ENCODE results near the gene NPRL2. TPM values are rescaled to one million over a fixed set of nuclear protein-coding genes. Genes with fewer than 3 reads are reported as not detected.

Gene NPRL2
- total RNA-seq, 3 donors from 2014 or later (not counting 1 experiment from before 2014, with no cell fraction given) = 78.9 to 87.6 (median 80.9) TPM

DNA sequence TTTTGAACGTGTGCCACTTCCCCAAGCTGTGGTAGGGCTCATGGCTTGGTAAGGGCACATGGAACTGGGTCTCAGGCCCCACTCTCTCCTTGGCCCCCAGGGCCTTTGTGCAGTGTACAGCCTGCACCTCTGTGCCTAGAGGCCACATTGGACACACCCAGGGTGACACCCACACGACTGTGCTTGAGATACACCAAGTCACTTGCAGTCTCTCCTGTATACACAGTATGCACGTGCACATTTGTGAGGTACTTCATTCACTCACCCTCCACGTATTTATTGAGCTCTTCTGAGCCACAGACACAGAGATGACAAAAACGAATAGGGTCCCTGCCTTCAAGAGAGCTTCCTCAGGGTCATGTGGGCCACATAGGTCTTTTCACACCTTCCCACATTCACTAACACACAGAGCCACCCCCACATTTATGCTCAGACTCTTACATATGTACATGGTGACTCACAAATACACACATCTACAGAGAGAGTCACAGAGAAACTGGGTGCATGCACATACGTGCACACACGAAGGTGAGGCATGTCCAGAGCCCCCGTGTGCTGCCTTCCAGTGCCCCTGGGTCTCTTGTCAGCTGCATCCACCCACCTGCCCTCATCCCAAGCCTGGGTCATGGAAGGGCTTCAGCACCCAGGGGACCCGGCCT, 18.6 kb upstream of the NPRL2 start:
- intact Hi-C loops (cut with micrococcal nuclease) = no loop called here
- no peaks in the 10 kb centered on the region for H3K27me3 ChIP-seq (ENCODE audit: control insufficient read depth, insufficient read depth, low read length)
- DNase-seq = no peak
- peaks cover 6 to 32% of the 10 kb centered on the region in 2 donors for H3K4me1 Mint-ChIP-seq
- no peaks in the 10 kb centered on the region for H3K36me3 ChIP-seq (ENCODE audit: control insufficient read depth, insufficient read depth, low read length)
- no peaks in the 10 kb centered on the region for H3K9me3 Mint-ChIP-seq
- peak overlapping the region in 1 of 2 donors; percentile 46 for H3K27ac Mint-ChIP-seq
- no peak overlapping the region for H3K4me3 ChIP-seq (ENCODE audit: low read length)
- no peaks in the 10 kb centered on the region for H3K27me3 Mint-ChIP-seq (ENCODE audit: low read depth in 2 of 2)
- H3K9me3 ChIP-seq (ENCODE audit: control insufficient read depth, insufficient read depth, low read length) = no peaks in the 10 kb centered on the region
- ATAC-seq = no peak
- no peaks in the 10 kb centered on the region for H3K36me3 Mint-ChIP-seq
- 81% methylated on average over 9 of the region's 9 CpGs for WGBS (ENCODE audit: insufficient coverage)
- H3K4me3 Mint-ChIP-seq = no peak overlapping the region
- TF ChIP-seq, protein P1, sequence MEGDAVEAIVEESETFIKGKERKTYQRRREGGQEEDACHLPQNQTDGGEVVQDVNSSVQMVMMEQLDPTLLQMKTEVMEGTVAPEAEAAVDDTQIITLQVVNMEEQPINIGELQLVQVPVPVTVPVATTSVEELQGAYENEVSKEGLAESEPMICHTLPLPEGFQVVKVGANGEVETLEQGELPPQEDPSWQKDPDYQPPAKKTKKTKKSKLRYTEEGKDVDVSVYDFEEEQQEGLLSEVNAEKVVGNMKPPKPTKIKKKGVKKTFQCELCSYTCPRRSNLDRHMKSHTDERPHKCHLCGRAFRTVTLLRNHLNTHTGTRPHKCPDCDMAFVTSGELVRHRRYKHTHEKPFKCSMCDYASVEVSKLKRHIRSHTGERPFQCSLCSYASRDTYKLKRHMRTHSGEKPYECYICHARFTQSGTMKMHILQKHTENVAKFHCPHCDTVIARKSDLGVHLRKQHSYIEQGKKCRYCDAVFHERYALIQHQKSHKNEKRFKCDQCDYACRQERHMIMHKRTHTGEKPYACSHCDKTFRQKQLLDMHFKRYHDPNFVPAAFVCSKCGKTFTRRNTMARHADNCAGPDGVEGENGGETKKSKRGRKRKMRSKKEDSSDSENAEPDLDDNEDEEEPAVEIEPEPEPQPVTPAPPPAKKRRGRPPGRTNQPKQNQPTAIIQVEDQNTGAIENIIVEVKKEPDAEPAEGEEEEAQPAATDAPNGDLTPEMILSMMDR (IDR thresholded peaks at IDR 0.05) = no peak
- H3K4me1 ChIP-seq (ENCODE audit: control insufficient read depth, insufficient read depth, low read length) = peaks cover 24% of the 10 kb centered on the region
- no peak overlapping the region for H3K27ac ChIP-seq (ENCODE audit: low read length)

GRCh38 chr3:50365842-50366220, 15.3 kb upstream of the NPRL2 start:
- H3K36me3 ChIP-seq (ENCODE audit: control insufficient read depth, insufficient read depth, low read length) = no peaks in the 10 kb centered on the region
- Mint-ChIP-seq H3K27me3 (ENCODE audit: low read depth in 2 of 2) (no peaks in the 10 kb centered on the region), H3K27ac (peak overlapping the region; percentile 67 to 85), H3K4me3 (peak overlapping the region; percentile 88), H3K4me1 (peaks cover 6 to 20% of the 10 kb centered on the region in 2 donors), H3K9me3 (no peaks in the 10 kb centered on the region), H3K36me3 (no peaks in the 10 kb centered on the region)
- ATAC-seq = no peak
- H3K9me3 ChIP-seq (ENCODE audit: control insufficient read depth, insufficient read depth, low read length) = no peaks in the 10 kb centered on the region
- peaks cover 27% of the 10 kb centered on the region for H3K4me1 ChIP-seq (ENCODE audit: control insufficient read depth, insufficient read depth, low read length)
- no peaks in the 10 kb centered on the region for H3K27me3 ChIP-seq (ENCODE audit: control insufficient read depth, insufficient read depth, low read length)
- DNase-seq = no peak
- H3K27ac ChIP-seq (ENCODE audit: low read length) = peak overlapping the region; percentile 82
- TF ChIP-seq, protein P1 (IDR thresholded peaks at IDR 0.05) = no peak
- peak overlapping the region; percentile 62 for H3K4me3 ChIP-seq (ENCODE audit: low read length)
- 83% methylated on average over 5 of the region's 5 CpGs for WGBS (ENCODE audit: insufficient coverage)
- intact Hi-C loops (cut with micrococcal nuclease) = no loop called here

DNA sequence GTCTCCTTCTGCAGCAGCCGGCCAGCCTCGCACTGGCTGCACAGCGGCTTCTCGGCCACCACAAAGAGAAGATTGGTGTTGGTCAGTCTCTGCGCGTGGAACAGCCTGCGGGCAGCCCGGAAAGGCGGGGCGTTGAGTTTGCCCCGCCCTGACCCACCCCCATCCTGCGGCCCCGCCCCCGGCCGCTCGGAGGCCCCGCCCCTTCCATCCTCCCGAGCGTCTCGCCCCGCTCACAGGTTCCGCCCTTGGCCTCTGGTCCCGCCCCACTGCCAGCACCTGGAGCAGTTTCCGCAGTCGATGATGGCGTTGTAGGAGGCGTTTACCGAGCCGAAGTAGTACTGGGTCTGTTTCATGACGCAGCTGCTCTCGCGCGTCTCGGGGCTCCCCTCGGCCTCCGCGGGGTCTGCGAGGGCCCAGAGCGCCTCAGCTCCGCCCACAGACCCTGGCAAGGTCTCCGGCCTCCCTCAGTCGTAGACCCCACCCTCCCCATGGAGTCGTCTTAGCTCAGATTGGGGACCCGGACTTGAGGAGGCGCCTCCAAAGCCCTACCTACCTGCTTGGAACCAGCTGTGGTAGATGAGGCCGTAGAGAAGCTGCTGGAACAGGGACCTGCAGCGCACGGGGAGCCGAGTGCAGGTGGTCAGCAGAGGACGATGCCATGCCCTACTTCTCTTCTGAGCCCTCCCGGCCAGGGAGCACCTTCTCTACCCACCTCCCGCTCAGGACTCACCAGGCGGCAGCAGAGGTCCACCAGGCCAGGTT, 14.7 kb upstream of the NPRL2 start:
- H3K36me3 Mint-ChIP-seq = no peaks in the 10 kb centered on the region
- no peaks in the 10 kb centered on the region for H3K27me3 Mint-ChIP-seq (ENCODE audit: low read depth in 2 of 2)
- WGBS (ENCODE audit: insufficient coverage) = 3% methylated on average over 53 of the region's 53 CpGs
- H3K4me3 Mint-ChIP-seq = peak overlapping the region; percentile 88
- Histone ChIP-seq H3K36me3 (ENCODE audit: control insufficient read depth, insufficient read depth, low read length) (no peaks in the 10 kb centered on the region), H3K4me3 (ENCODE audit: low read length) (peak overlapping the region; percentile 62), H3K27me3 (ENCODE audit: control insufficient read depth, insufficient read depth, low read length) (no peaks in the 10 kb centered on the region), H3K9me3 (ENCODE audit: control insufficient read depth, insufficient read depth, low read length) (no peaks in the 10 kb centered on the region), H3K4me1 (ENCODE audit: control insufficient read depth, insufficient read depth, low read length) (peaks cover 27% of the 10 kb centered on the region), H3K27ac (ENCODE audit: low read length) (peak overlapping the region; percentile 82)
- ATAC-seq = peak; percentile 94 to 97 (median 97)
- H3K9me3 Mint-ChIP-seq = no peaks in the 10 kb centered on the region
- DNase-seq = peak; percentile 81 to 97
- peak overlapping the region; percentile 67 to 85 for H3K27ac Mint-ChIP-seq
- peaks cover 6 to 20% of the 10 kb centered on the region in 2 donors for H3K4me1 Mint-ChIP-seq
- intact Hi-C loops (cut with micrococcal nuclease) = no loop called here
- TF ChIP-seq, protein P1 (IDR thresholded peaks at IDR 0.05) = no peak

All from natural killer cell (primary cell).